Anterior cingulate cortex (tissue), 58 donors: ENCODE results near the gene BAHCC1.

Experiments
- DNase-seq, 58 donors: peaks; one replicate each; lab custom pipeline; 2025; lab: John Stamatoyannopoulos, UW

Gene BAHCC1

GRCh38 chr17:81481815-81482505 is 86.7 kb downstream of the BAHCC1 start:
- DNase-seq = no peak

- DNase-seq = no peak
Observed at GRCh38 chr17:81482673-81483072, 87.4 kb downstream of the BAHCC1 start.

- no peak for DNase-seq
Observed at GRCh38 chr17:81483085-81483861, 88.0 kb downstream of the BAHCC1 start.

GRCh38 chr17:81483862-81484194 is 88.6 kb downstream of the BAHCC1 start:
- DNase-seq = no peak

- DNase-seq = peak in 56 of 58 donors; percentile 24 to 91 (median 78)
Observed at GRCh38 chr17:81484195-81484979, 89.1 kb downstream of the BAHCC1 start.

GRCh38 chr17:81486199-81486810 is 91.0 kb downstream of the BAHCC1 start:
- DNase-seq = no peak

- no peak for DNase-seq
Observed at GRCh38 chr17:81487089-81487486, 91.8 kb downstream of the BAHCC1 start.

- peak in 52 of 58 donors; percentile 22 to 82 (median 62) for DNase-seq
Observed at GRCh38 chr17:81487487-81488275, 92.4 kb downstream of the BAHCC1 start.

GRCh38 chr17:81488276-81488860 is 93.1 kb downstream of the BAHCC1 start:
- no peak for DNase-seq

GRCh38 chr17:81489012-81489997 is 94.0 kb downstream of the BAHCC1 start:
- peak in 1 of 58 donors; percentile 36 for DNase-seq

- no peak for DNase-seq
Observed at GRCh38 chr17:81489998-81490992, 95.0 kb downstream of the BAHCC1 start.

- DNase-seq = no peak
Observed at GRCh38 chr17:81491181-81491581, 95.9 kb downstream of the BAHCC1 start.

- no peak for DNase-seq
Observed at GRCh38 chr17:81491761-81492160, 96.5 kb downstream of the BAHCC1 start.

GRCh38 chr17:81492202-81492601 is 96.9 kb downstream of the BAHCC1 start:
- DNase-seq = no peak

GRCh38 chr17:81492706-81493105 is 97.4 kb downstream of the BAHCC1 start:
- no peak for DNase-seq

- no peak for DNase-seq
Observed at GRCh38 chr17:81493198-81494038, 98.2 kb downstream of the BAHCC1 start.
